NCI-H524 (cell line): Measurements from ENCODE around the gene ILRUN.
"Not testable (repeated sequence)": the region's sequence is repeated elsewhere in the genome, so short reads cannot be mapped to it uniquely, and the experiment has no call there.

Experiments used
- DNase-seq, 2 experiments: peaks; one replicate each; lab custom pipeline; 2025; lab: John Stamatoyannopoulos, UW

ILRUN gene

GRCh38 chr6:34664256-34664971, 32.2 kb downstream of the ILRUN start:
- DNase-seq = no peak

- DNase-seq = no peak
Measured at GRCh38 chr6:34663831-34664255, 32.7 kb downstream of the ILRUN start.

- DNase-seq = no peak
Measured at GRCh38 chr6:34663371-34663770, 33.2 kb downstream of the ILRUN start.

- no peak for DNase-seq
Measured at GRCh38 chr6:34661357-34661756, 35.2 kb downstream of the ILRUN start.

GRCh38 chr6:34658605-34659265, 37.8 kb downstream of the ILRUN start:
- DNase-seq = no peak

GRCh38 chr6:34657979-34658480, 38.5 kb downstream of the ILRUN start:
- DNase-seq = not testable (repeated sequence)

- no peak for DNase-seq
Measured at GRCh38 chr6:34657307-34657978, 39.1 kb downstream of the ILRUN start.

- DNase-seq = no peak
Measured at GRCh38 chr6:34657037-34657306, 39.6 kb downstream of the ILRUN start.

- no peak for DNase-seq
Measured at GRCh38 chr6:34656378-34657036, 40.1 kb downstream of the ILRUN start.

- DNase-seq = not testable (repeated sequence)
Measured at GRCh38 chr6:34655876-34656377, 40.6 kb downstream of the ILRUN start.

- DNase-seq = no peak
Measured at GRCh38 chr6:34654061-34654710, 42.4 kb downstream of the ILRUN start.

- no peak for DNase-seq
Measured at GRCh38 chr6:34652263-34652662, 44.3 kb downstream of the ILRUN start.

GRCh38 chr6:34650823-34651222, 45.7 kb downstream of the ILRUN start:
- no peak for DNase-seq

GRCh38 chr6:34650232-34650631, 46.3 kb downstream of the ILRUN start:
- DNase-seq = not testable (repeated sequence)

GRCh38 chr6:34648806-34649205, 47.8 kb downstream of the ILRUN start:
- DNase-seq = no peak
